ENCODE data around the gene HDAC4. TPM values are rescaled to one million over a fixed set of nuclear protein-coding genes. Genes with fewer than 3 reads are reported as not detected.

Gene HDAC4
- total RNA-seq, 1 donor from 2014 or later: 11.8 TPM

DNA sequence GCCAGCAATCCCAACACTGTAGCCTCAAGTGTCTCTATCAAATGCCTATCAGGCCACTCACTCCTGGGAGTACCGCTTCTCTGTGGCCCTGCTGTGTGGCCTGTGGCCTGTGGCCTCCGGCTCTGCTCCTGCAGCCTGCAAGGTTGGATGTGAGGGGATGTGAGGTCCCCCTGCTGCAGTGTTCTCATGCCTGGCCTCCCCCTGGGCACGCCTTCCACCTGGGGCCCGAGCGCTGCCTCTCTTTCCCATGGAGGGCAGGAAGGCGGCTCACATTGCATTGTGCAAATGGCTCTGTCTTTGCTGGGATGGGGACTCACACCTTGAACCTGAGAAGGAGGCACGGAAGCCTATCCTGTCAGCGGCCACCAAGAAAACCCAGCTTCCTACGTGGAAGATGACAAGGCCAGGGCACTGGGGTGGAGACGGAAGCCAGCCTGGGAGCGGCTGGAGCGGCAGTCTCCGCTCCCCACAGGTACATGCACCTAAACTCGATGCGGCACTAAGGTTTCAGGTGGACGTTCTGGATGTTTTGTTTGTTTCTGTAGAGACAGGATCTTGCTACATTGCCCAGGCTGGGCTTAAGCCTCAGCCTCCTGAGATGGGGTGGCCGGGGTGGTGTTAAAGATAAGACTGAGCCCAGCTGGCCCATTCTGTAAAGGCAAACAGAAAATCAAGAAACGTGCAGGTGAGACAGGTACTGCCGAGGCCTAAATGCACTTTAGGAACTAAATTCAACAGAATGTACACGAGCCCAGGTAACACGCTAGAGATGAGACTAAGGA, 140.1 kb downstream of the HDAC4 start:
- no peak overlapping the region for H3K4me3 Mint-ChIP-seq (ENCODE audit: unreplicated experiment)
- no peak for TF ChIP-seq EZH2 (IDR thresholded peaks at IDR 0.05; ENCODE audit: insufficient read depth, low read length)
- TF ChIP-seq, protein P1, sequence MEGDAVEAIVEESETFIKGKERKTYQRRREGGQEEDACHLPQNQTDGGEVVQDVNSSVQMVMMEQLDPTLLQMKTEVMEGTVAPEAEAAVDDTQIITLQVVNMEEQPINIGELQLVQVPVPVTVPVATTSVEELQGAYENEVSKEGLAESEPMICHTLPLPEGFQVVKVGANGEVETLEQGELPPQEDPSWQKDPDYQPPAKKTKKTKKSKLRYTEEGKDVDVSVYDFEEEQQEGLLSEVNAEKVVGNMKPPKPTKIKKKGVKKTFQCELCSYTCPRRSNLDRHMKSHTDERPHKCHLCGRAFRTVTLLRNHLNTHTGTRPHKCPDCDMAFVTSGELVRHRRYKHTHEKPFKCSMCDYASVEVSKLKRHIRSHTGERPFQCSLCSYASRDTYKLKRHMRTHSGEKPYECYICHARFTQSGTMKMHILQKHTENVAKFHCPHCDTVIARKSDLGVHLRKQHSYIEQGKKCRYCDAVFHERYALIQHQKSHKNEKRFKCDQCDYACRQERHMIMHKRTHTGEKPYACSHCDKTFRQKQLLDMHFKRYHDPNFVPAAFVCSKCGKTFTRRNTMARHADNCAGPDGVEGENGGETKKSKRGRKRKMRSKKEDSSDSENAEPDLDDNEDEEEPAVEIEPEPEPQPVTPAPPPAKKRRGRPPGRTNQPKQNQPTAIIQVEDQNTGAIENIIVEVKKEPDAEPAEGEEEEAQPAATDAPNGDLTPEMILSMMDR (IDR thresholded peaks at IDR 0.05; ENCODE audit: insufficient read depth, low read depth, low read length): no peak

DNA sequence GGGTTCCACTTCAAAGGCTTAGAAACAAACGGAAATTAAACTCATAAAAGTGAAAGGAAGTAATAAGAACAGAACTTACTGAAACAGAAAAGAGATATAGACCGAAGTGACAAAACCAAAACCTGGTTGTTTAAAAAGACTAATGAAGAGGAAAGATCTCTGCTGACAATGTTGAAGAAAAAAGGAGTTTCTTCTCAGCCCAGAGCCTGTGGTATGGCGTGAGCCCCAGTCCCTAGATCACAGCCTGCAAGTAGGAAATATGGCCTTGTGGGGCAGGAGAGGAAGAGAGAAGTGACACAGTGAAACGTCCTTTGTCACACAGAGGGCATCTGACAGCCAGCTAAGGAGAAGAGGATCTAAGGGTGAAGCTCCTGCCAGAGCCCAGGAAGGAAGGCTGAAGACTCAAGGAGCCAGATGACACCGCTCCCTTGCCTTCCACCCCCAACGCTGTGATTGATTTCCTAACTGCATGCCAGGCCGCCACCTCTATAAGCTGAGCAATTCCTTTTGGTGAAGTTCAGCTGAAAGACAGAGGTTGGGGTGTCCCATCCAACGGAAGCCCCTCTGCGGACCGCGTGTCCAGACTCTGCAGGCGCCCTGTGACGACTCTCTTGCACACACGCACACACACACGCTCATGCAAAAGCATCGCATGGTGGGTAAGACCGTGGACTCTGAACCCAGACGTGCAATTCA, 141.1 kb downstream of the HDAC4 start:
- Histone ChIP-seq H4K20me1 (ENCODE audit: insufficient read depth, low read length) (peaks cover 19% of the 10 kb centered on the region), H3K36me3 (ENCODE audit: insufficient read depth, low read length) (no peaks in the 10 kb centered on the region), H3K4me3 (ENCODE audit: insufficient read depth, low read depth, low read length) (no peak overlapping the region), H3K9ac (ENCODE audit: low read length) (no peak overlapping the region), H3K4me2 (ENCODE audit: low read length) (no peak overlapping the region), H3K27me3 (ENCODE audit: insufficient read depth, low read length) (no peaks in the 10 kb centered on the region), H3K27ac (ENCODE audit: low read depth, low read length) (no peak overlapping the region), H3K79me2 (ENCODE audit: insufficient read depth, low read length) (peaks cover 8% of the 10 kb centered on the region), H2AFZ (ENCODE audit: low read depth, low read length) (no peak overlapping the region), H3K9me3 (ENCODE audit: insufficient read depth, low read depth, low read length) (no peaks in the 10 kb centered on the region), H3K4me1 (ENCODE audit: insufficient read depth, low read length) (peaks cover 18% of the 10 kb centered on the region)
- no peaks in the 10 kb centered on the region for H3K27me3 Mint-ChIP-seq (ENCODE audit: low read depth, unreplicated experiment)
- H3K4me3 Mint-ChIP-seq (ENCODE audit: unreplicated experiment): no peak overlapping the region
- FAIRE-seq (peak; percentile 20), DNase-seq (ENCODE audit: low read depth) (no peak)
- no peaks in the 10 kb centered on the region for H3K36me3 Mint-ChIP-seq (ENCODE audit: low read depth, unreplicated experiment)
- no peak overlapping the region for H3K27ac Mint-ChIP-seq (ENCODE audit: unreplicated experiment)
- H3K4me1 Mint-ChIP-seq (ENCODE audit: low read depth, unreplicated experiment): peaks cover 54% of the 10 kb centered on the region
- TF ChIP-seq EZH2 (IDR thresholded peaks at IDR 0.05; ENCODE audit: insufficient read depth, low read length): no peak
- TF ChIP-seq, protein P1 (IDR thresholded peaks at IDR 0.05; ENCODE audit: insufficient read depth, low read depth, low read length): no peak
- H3K9me3 Mint-ChIP-seq (ENCODE audit: unreplicated experiment): no peaks in the 10 kb centered on the region

More for the DNA sequence above, 140.1 kb downstream of the HDAC4 start:
- no peak overlapping the region for H3K4me2 ChIP-seq (ENCODE audit: low read length)
- H2AFZ ChIP-seq (ENCODE audit: low read depth, low read length): no peak overlapping the region
- H3K9ac ChIP-seq (ENCODE audit: low read length): no peak overlapping the region
- H3K4me3 ChIP-seq (ENCODE audit: insufficient read depth, low read depth, low read length): no peak overlapping the region
- Mint-ChIP-seq H3K36me3 (ENCODE audit: low read depth, unreplicated experiment) (no peaks in the 10 kb centered on the region), H3K27ac (ENCODE audit: unreplicated experiment) (no peak overlapping the region), H3K27me3 (ENCODE audit: low read depth, unreplicated experiment) (no peaks in the 10 kb centered on the region), H3K4me1 (ENCODE audit: low read depth, unreplicated experiment) (peaks cover 52% of the 10 kb centered on the region), H3K9me3 (ENCODE audit: unreplicated experiment) (no peaks in the 10 kb centered on the region)
- H3K4me1 ChIP-seq (ENCODE audit: insufficient read depth, low read length): peaks cover 26% of the 10 kb centered on the region
- H3K36me3 ChIP-seq (ENCODE audit: insufficient read depth, low read length): no peaks in the 10 kb centered on the region
- DNase-seq (ENCODE audit: low read depth) (no peak), FAIRE-seq (no peak)
- H3K9me3 ChIP-seq (ENCODE audit: insufficient read depth, low read depth, low read length): no peaks in the 10 kb centered on the region
- no peak overlapping the region for H3K27ac ChIP-seq (ENCODE audit: low read depth, low read length)
- peaks cover 13% of the 10 kb centered on the region for H3K79me2 ChIP-seq (ENCODE audit: insufficient read depth, low read length)
- H4K20me1 ChIP-seq (ENCODE audit: insufficient read depth, low read length): peaks cover 22% of the 10 kb centered on the region
- no peaks in the 10 kb centered on the region for H3K27me3 ChIP-seq (ENCODE audit: insufficient read depth, low read length)
